Activated naive CD8-positive, alpha-beta T cell (primary cell): ENCODE data around the gene NUBP2.

ENCODE experiments used
- H3K27ac Mint-ChIP-seq: one replicate; pipeline ENCODE4 v1.8.0; 2021; ENCODE audit warnings: mixed read lengths
- H3K27me3 Mint-ChIP-seq: one replicate; pipeline ENCODE4 v1.8.0; 2021; ENCODE audit warnings: mixed read lengths
- H3K36me3 Mint-ChIP-seq: one replicate; pipeline ENCODE4 v1.8.0; 2021; ENCODE audit warnings: mixed read lengths
- H3K4me1 Mint-ChIP-seq: one replicate; pipeline ENCODE4 v1.8.0; 2021; ENCODE audit warnings: low read depth, mixed read lengths
- H3K4me3 Mint-ChIP-seq: one replicate; pipeline ENCODE4 v1.8.0; 2021; ENCODE audit warnings: mild to moderate bottlenecking, mixed read lengths
- H3K9me3 Mint-ChIP-seq: one replicate; pipeline ENCODE4 v1.8.0; 2021; ENCODE audit warnings: low read depth, mixed read lengths

NUBP2 gene

DNA sequence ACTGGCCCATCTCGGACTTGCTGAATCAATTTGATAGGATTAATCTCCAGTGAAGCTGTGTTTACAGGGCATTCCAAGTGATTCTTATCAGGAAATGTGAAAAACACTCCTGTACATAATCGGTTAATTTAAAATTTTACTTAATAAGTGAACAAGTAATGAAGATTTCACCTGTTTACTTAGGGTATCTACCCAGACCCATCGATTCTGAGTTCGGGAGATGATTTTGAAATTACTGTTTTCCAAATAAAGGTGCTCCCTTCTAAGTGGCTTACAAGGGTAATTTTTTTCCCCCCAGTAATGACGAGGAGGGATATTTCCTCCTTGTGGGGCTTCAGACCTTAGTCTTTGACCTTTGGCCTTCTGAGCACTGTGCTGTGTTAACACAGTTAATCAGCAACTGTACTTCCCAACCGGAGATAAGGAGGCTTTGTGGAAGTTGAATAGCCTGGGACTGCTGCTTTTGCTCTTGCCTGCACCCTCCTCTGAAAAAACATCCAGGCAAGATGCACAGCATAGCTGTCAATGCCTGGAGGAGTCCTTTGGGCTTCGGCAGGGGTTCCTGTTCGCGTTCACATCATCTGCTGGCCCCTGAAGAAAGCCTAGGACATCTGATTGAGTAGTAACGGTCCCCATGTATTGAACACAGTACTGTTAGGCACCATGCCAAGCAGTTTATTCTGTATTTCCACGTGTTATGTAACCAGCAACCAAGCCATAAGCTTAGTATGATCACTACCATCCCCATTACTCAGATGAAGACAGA is 46.1 kb downstream of the NUBP2 start:
- H3K4me3 Mint-ChIP-seq = peak overlapping the region; percentile 73
- H3K27me3 Mint-ChIP-seq = no peaks in the 10 kb centered on the region
- peak overlapping the region; percentile 64 for H3K27ac Mint-ChIP-seq
- H3K36me3 Mint-ChIP-seq = no peaks in the 10 kb centered on the region
- H3K4me1 Mint-ChIP-seq = peaks cover 45% of the 10 kb centered on the region
- no peaks in the 10 kb centered on the region for H3K9me3 Mint-ChIP-seq

DNA sequence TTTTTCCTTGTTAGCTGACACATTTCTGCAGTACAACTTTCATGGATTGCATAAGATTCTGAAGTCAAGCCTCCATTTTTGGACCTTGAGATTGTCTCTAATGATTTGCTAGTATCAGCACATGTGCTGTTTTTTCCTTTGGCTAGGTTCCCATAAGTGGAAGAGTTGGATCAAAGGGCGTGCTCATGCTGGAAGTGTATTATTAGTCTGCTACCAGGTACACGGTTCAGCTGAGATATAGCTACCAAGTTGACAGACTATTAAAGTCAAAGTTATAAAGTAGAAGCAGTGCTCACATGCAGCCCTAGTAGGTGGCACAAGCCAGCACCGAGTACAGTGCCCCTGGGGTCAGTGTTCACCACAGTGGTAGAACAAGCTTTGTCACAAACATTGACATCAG is 47.5 kb downstream of the NUBP2 start:
- Mint-ChIP-seq H3K27ac (peak overlapping the region; percentile 34), H3K27me3 (no peaks in the 10 kb centered on the region), H3K9me3 (no peaks in the 10 kb centered on the region), H3K4me1 (peaks cover 33% of the 10 kb centered on the region), H3K4me3 (no peak overlapping the region), H3K36me3 (no peaks in the 10 kb centered on the region)

DNA sequence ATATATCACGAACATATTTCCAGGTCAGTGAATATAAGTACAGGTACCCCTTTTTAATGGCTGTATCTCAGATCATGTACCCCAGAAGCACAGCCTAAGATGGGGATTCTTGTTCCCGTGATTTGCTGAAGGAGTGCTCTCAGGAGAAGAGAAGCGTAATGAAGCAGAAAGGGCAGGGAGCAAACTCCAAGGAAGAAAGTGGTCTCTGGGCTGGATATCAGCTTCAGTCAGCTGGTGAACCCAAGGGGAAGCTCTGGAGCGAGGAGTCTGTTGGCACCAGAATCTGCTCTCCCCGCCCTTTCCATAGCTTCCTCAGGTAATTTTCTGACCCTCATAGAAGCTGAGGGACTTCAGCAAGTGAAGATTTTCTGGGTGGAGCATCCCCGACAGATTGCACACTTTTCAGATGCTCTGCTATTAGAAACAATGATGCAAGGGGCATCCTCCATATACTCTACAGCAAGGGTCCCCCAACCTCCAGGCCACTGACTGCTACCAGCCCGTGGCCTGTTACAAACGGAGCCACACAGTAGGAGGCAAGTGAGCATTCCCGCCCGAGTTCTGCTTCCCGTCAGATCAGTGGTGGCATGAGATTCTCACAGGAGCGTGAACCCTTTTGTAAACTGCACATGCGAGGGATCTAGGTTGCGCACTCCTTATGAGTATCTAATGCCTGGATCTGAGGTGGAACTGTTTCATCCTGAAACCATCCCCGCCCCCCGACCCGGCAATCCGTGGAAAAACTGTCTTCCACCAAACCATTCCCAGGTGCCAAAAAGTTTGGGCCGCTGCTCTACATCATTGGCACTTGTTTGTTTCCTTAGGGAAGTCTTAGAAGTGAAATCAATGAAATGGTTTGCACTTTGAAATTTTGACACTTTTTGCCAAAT is 48.7 kb downstream of the NUBP2 start:
- Mint-ChIP-seq H3K9me3 (no peaks in the 10 kb centered on the region), H3K27ac (no peak overlapping the region), H3K27me3 (no peaks in the 10 kb centered on the region)

DNA sequence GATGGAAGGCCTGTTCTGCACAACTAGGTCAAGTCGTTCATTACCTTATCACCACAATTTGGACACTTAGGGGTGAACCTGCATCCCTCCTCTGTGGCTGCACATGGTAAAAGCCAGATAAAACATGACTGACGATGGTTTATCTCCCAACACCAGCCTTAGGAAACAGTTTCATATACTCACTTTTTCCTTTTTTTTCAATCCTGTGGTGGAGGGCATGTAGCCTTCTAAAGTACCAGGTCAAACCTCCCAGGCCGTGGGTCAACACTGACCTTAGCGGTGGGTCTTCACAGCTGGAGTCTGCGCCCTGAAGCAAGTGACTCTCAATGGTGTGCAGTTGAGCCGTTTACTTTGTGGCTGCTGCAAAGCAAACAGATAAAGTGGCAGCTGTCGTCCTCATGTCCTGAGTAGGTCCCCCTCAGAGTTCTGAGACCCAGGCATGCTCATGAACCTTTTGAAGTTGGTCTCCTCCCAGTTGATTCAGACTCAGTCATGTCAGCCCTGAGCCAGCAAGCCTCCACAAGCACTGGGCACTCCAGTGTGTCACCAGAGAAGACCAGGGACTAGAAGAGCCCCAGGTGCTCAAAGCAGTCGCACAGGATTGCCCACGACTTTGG is 50.2 kb downstream of the NUBP2 start:
- no peak overlapping the region for H3K4me3 Mint-ChIP-seq
- peaks cover 21% of the 10 kb centered on the region for H3K4me1 Mint-ChIP-seq
- H3K36me3 Mint-ChIP-seq = no peaks in the 10 kb centered on the region
- no peaks in the 10 kb centered on the region for H3K27me3 Mint-ChIP-seq
- no peaks in the 10 kb centered on the region for H3K9me3 Mint-ChIP-seq
- H3K27ac Mint-ChIP-seq = no peak overlapping the region

More for the DNA sequence above, 48.7 kb downstream of the NUBP2 start:
- no peaks in the 10 kb centered on the region for H3K36me3 Mint-ChIP-seq
- H3K4me3 Mint-ChIP-seq = no peak overlapping the region
- H3K4me1 Mint-ChIP-seq = peaks cover 28% of the 10 kb centered on the region

DNA sequence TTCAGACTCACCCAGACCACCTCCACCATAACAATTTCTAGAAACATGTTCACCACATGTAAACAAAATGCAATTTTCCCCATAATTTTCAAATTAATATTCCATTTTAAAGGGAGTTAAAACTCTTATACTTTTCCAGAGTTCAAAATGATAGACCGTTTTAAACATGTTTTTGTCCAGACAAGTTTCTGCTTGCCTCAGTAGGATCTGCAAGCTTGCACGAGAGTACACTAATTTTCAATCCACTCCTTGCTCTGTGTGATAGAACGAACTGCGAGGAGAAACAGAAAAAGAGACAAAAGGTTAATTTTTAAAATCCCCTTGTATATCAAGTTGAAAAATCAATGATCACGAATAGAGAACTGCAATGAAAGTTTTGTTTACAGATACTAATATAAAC is 51.3 kb downstream of the NUBP2 start:
- H3K4me1 Mint-ChIP-seq = peaks cover 11% of the 10 kb centered on the region
- no peaks in the 10 kb centered on the region for H3K9me3 Mint-ChIP-seq
- H3K4me3 Mint-ChIP-seq = no peak overlapping the region
- H3K36me3 Mint-ChIP-seq = no peaks in the 10 kb centered on the region
- no peak overlapping the region for H3K27ac Mint-ChIP-seq
- H3K27me3 Mint-ChIP-seq = no peaks in the 10 kb centered on the region
